ENCODE results near the gene MAGI1.

The MAGI1 gene

GRCh38 chr3:65830948-65831732 lies 207.6 kb downstream of the MAGI1 start:
- DNase-seq, result no peak

- no peak for DNase-seq
Measured at GRCh38 chr3:65829228-65829627, 209.5 kb downstream of the MAGI1 start.

GRCh38 chr3:65828706-65829105 lies 210.0 kb downstream of the MAGI1 start:
- DNase-seq, result no peak

- DNase-seq, result no peak
Measured at GRCh38 chr3:65827076-65827475, 211.6 kb downstream of the MAGI1 start.

- DNase-seq, result no peak
Measured at GRCh38 chr3:65824166-65824565, 214.6 kb downstream of the MAGI1 start.

- DNase-seq, result no peak
Measured at GRCh38 chr3:65820600-65820999, 218.1 kb downstream of the MAGI1 start.

GRCh38 chr3:65819896-65820295 lies 218.8 kb downstream of the MAGI1 start:
- DNase-seq, result no peak

- no peak for DNase-seq
Measured at GRCh38 chr3:65817553-65818126, 221.1 kb downstream of the MAGI1 start.

- DNase-seq, result no peak
Measured at GRCh38 chr3:65816208-65816607, 222.5 kb downstream of the MAGI1 start.

- DNase-seq, result no peak
Measured at GRCh38 chr3:65814845-65815578, 223.7 kb downstream of the MAGI1 start.

- no peak for DNase-seq
Measured at GRCh38 chr3:65811892-65812291, 226.8 kb downstream of the MAGI1 start.

- no peak for DNase-seq
Measured at GRCh38 chr3:65811086-65811761, 227.5 kb downstream of the MAGI1 start.

GRCh38 chr3:65810302-65810701 lies 228.4 kb downstream of the MAGI1 start:
- no peak for DNase-seq

GRCh38 chr3:65809641-65810150 lies 229.0 kb downstream of the MAGI1 start:
- DNase-seq, result no peak

GRCh38 chr3:65808824-65809223 lies 229.9 kb downstream of the MAGI1 start:
- DNase-seq, result no peak

- no peak for DNase-seq
Measured at GRCh38 chr3:65808407-65808806, 230.3 kb downstream of the MAGI1 start.

GRCh38 chr3:65807225-65807624 lies 231.5 kb downstream of the MAGI1 start:
- no peak for DNase-seq

- DNase-seq, result no peak
Measured at GRCh38 chr3:65806600-65806999, 232.1 kb downstream of the MAGI1 start.

- no peak for DNase-seq
Measured at GRCh38 chr3:65796676-65797075, 242.0 kb downstream of the MAGI1 start.

GRCh38 chr3:65795166-65795565 lies 243.6 kb downstream of the MAGI1 start:
- no peak for DNase-seq

- no peak for DNase-seq
Measured at GRCh38 chr3:65793495-65794200, 245.1 kb downstream of the MAGI1 start.

- DNase-seq, result no peak
Measured at GRCh38 chr3:65788461-65788860, 250.3 kb downstream of the MAGI1 start.

- no peak for DNase-seq
Measured at GRCh38 chr3:65787827-65788226, 250.9 kb downstream of the MAGI1 start.

Data from stimulated activated CD4-positive, alpha-beta T cell treated with anti-CD3 and anti-CD28 coated beads, Interleukin-4, amount 100 ng/mL, for 1 hour (primary cell).